Measurements from ENCODE around the gene GCKR. TPM values are rescaled to one million over a fixed set of nuclear protein-coding genes. Genes with fewer than 3 reads are reported as not detected.

The GCKR gene
- total RNA-seq, result 0.12 TPM

GRCh38 chr2:27496357-27497287 is at the start of gene GCKR:
TSS of gene GCKR (plus strand) at chr2:27496839. CDS start at chr2:27496905, 66 bp downstream.

GRCh38 chr2:27489498-27490397 is 6.9 kb upstream of the GCKR start, which contains the start of gene IFT172:
TSS of gene IFT172 (minus strand) at chr2:27489743. CDS start at chr2:27489653, 90 bp downstream.

GRCh38 chr2:27494944-27495554 is 1.6 kb upstream of the GCKR start, which contains the start of gene FNDC4:
TSS of gene FNDC4 (minus strand) at chr2:27495200. CDS start at chr2:27494679, 521 bp downstream.

Small RNAs within 50 kb of the gene (small RNA-seq; reads per million reads assigned to genes)
- not detected for gene RNU6-986P (ENCODE audit: low replicate concordance)

Other genes starting within 250 kb of the GCKR start
- 2.2 TPM for gene SLC30A3, start 233.8 kb upstream of the GCKR start, total RNA-seq
- gene DNAJC5G, start 221.4 kb upstream of the GCKR start, total RNA-seq, result 0.12 TPM
- gene TRIM54, start 214.4 kb upstream of the GCKR start, total RNA-seq, result 10.4 TPM
- 2.5 TPM for gene UCN, start 188.4 kb upstream of the GCKR start, total RNA-seq
- 36.4 TPM for gene MPV17, start 173.7 kb upstream of the GCKR start, total RNA-seq
- gene GTF3C2, start 140.1 kb upstream of the GCKR start, total RNA-seq, result 47.6 TPM
- 18.6 TPM for gene EIF2B4, start 126.5 kb upstream of the GCKR start, total RNA-seq
- gene SNX17, start 126.2 kb upstream of the GCKR start, total RNA-seq, result 75.7 TPM
- gene ZNF513, start 116.1 kb upstream of the GCKR start, total RNA-seq, result 14.4 TPM
- gene PPM1G, start 87.2 kb upstream of the GCKR start, total RNA-seq, result 52.4 TPM
- gene NRBP1, start 68.2 kb upstream of the GCKR start, total RNA-seq, result 82.8 TPM
- gene KRTCAP3, start 54.5 kb upstream of the GCKR start, total RNA-seq, result 1.1 TPM
- 51.2 TPM for gene IFT172, start 7.1 kb upstream of the GCKR start, total RNA-seq
- 6.8 TPM for gene FNDC4, start 1.6 kb upstream of the GCKR start, total RNA-seq
- 44.4 TPM for gene ZNF512, start 86.2 kb downstream of the GCKR start, total RNA-seq
- gene CCDC121, start 132.2 kb downstream of the GCKR start, total RNA-seq, result 6.2 TPM
- 34.9 TPM for gene GPN1, start 132.2 kb downstream of the GCKR start, total RNA-seq
- gene SUPT7L, start 166.8 kb downstream of the GCKR start, total RNA-seq, result 41.2 TPM
- 21.4 TPM for gene SLC4A1AP, start 167.1 kb downstream of the GCKR start, total RNA-seq